B cell (primary cell): ENCODE results near the gene SMURF1.

Experiments
- EZH2 ChIP-seq: IDR thresholded peaks from 2 replicates; pipeline ENCODE4 v1.6.1; 2012; ENCODE audit warnings: borderline replicate concordance, low read depth, mild to moderate bottlenecking, moderate library complexity, low read length; ENCODE audit not compliant: insufficient read depth, poor library complexity, severe bottlenecking
- TF ChIP-seq, protein P1 (sequence below): fragments of 200-600 bp; IDR thresholded peaks from one replicate; pipeline ENCODE4 v1.8.0; 2022; ENCODE audit warnings: antibody characterized with exemption, mild to moderate bottlenecking

DNA sequence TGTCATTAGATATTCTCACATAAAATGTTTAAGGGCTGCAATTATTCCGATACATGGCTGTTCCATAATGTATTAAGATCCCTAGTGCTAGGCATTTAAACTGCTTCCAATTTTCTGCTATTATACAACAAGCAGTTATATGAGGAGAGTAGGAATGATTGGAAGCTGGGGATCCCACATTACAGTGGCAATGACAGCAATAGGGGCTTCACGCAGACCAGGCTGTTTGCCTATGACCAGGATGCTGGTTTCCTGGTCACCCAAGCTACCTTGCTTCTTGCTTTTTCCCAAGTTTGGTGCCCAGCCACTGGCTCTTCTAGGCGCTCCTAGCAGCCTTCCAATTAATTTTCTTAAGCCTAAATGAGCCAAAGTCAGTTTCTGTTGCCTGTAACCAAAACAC lies 39.3 kb downstream of the SMURF1 start:
- no peak for TF ChIP-seq EZH2
- TF ChIP-seq, protein P1, sequence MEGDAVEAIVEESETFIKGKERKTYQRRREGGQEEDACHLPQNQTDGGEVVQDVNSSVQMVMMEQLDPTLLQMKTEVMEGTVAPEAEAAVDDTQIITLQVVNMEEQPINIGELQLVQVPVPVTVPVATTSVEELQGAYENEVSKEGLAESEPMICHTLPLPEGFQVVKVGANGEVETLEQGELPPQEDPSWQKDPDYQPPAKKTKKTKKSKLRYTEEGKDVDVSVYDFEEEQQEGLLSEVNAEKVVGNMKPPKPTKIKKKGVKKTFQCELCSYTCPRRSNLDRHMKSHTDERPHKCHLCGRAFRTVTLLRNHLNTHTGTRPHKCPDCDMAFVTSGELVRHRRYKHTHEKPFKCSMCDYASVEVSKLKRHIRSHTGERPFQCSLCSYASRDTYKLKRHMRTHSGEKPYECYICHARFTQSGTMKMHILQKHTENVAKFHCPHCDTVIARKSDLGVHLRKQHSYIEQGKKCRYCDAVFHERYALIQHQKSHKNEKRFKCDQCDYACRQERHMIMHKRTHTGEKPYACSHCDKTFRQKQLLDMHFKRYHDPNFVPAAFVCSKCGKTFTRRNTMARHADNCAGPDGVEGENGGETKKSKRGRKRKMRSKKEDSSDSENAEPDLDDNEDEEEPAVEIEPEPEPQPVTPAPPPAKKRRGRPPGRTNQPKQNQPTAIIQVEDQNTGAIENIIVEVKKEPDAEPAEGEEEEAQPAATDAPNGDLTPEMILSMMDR: no peak
